ENCODE results near the gene PANX1. TPM values are rescaled to one million over a fixed set of nuclear protein-coding genes. Genes with fewer than 3 reads are reported as not detected.

The PANX1 gene
- total RNA-seq, 1 experiment from 2014 or later: 37.5 TPM

DNA sequence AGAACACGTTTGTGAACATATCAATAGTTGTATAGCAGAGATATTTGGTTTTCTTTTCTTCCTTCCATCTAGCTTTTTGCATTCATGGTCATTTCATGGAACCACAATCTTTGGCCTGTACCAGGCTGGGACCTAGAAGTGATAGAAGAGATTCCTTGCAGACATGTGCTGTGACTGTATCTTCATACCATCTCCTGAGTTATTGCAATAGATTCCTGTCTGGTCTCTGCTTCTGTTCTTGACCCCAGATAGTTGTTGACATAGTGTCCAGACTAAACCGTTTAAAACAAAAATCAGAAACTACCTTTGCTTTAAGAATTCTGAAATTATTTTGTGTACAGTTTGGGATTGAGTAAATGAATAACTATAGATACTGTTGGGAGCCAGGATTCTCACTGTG is 16.8 kb downstream of the PANX1 start:
- WGBS (ENCODE audit: extremely low coverage, insufficient read length, low lambda C conversion rate): no CpG with 5 or more reads among the region's 2 CpGs
- Histone ChIP-seq H3K56ac (ENCODE audit: insufficient read length, low read depth, low read length) (no peak overlapping the region), H4K8ac (replicated peaks; ENCODE audit: insufficient read length, low read depth, low read length) (no peak overlapping the region), H3K27ac (ENCODE audit: insufficient read length, low read depth, low read length) (no peak overlapping the region), H3K27me3 (ENCODE audit: insufficient read depth, low read length) (no peaks in the 10 kb centered on the region), H3K23ac (ENCODE audit: insufficient read length, low read depth, low read length) (no peak overlapping the region), H2BK12ac (ENCODE audit: insufficient read length, low read depth, low read length) (no peak overlapping the region), H3K79me2 (ENCODE audit: insufficient read depth, low read length) (peaks cover 60% of the 10 kb centered on the region), H3K4ac (ENCODE audit: low read depth, low read length) (no peak overlapping the region), H2AFZ (ENCODE audit: low read length) (no peak overlapping the region), H4K20me1 (ENCODE audit: control insufficient read depth, insufficient read depth, insufficient read length) (no peaks in the 10 kb centered on the region), H2BK120ac (ENCODE audit: low read depth, low read length, poor library complexity, severe bottlenecking) (no peak overlapping the region), H4K91ac (ENCODE audit: insufficient read length, low read depth, low read length) (no peak overlapping the region), H3K9me3 (ENCODE audit: control insufficient read depth, low read depth, low read length) (no peaks in the 10 kb centered on the region), H2BK20ac (ENCODE audit: low read depth, low read length, poor library complexity, severe bottlenecking) (no peak overlapping the region), H3K23me2 (ENCODE audit: insufficient read length, low read depth, low read length, poor library complexity, severe bottlenecking) (no peaks in the 10 kb centered on the region), H3T11ph (ENCODE audit: low read length) (no peak overlapping the region), H2BK5ac (ENCODE audit: insufficient read length, low read length) (no peak overlapping the region), H2AK5ac (ENCODE audit: insufficient read length, low read length) (no peak overlapping the region), H3K18ac (ENCODE audit: insufficient read length, low read depth, low read length) (no peak overlapping the region), H4K5ac (ENCODE audit: insufficient read length, low read depth, low read length) (no peak overlapping the region), H2BK15ac (ENCODE audit: low read depth, low read length) (no peak overlapping the region), H3K14ac (ENCODE audit: insufficient read depth, low read length) (no peak overlapping the region), H3K4me2 (ENCODE audit: insufficient read depth, insufficient read length, low read length) (no peak overlapping the region), H3K9ac (ENCODE audit: extremely low read depth, insufficient read length, low read length) (no peak overlapping the region), H3K4me1 (ENCODE audit: insufficient read depth, low read length) (peaks cover 12% of the 10 kb centered on the region; the same call in 1 of the 2 replicates), H3K79me1 (ENCODE audit: insufficient read depth, low read depth, low read length, poor library complexity, severe bottlenecking) (peaks cover 9% of the 10 kb centered on the region)
- Mint-ChIP-seq H3K4me3 (no peak overlapping the region), H3K27me3 (ENCODE audit: low read depth) (no peaks in the 10 kb centered on the region), H3K27ac (no peak overlapping the region), H3K36me3 (ENCODE audit: insufficient read depth in 1 of 3, low read depth in 3 of 3) (peaks cover 4 to 7% (median 4%) of the 10 kb centered on the region in 3 experiments; a peak in 5 of 7 replicates), H3K4me1 (peaks cover 70 to 77% of the 10 kb centered on the region in 2 experiments), H3K9me3 (no peaks in the 10 kb centered on the region)
- TF ChIP-seq, protein P1, sequence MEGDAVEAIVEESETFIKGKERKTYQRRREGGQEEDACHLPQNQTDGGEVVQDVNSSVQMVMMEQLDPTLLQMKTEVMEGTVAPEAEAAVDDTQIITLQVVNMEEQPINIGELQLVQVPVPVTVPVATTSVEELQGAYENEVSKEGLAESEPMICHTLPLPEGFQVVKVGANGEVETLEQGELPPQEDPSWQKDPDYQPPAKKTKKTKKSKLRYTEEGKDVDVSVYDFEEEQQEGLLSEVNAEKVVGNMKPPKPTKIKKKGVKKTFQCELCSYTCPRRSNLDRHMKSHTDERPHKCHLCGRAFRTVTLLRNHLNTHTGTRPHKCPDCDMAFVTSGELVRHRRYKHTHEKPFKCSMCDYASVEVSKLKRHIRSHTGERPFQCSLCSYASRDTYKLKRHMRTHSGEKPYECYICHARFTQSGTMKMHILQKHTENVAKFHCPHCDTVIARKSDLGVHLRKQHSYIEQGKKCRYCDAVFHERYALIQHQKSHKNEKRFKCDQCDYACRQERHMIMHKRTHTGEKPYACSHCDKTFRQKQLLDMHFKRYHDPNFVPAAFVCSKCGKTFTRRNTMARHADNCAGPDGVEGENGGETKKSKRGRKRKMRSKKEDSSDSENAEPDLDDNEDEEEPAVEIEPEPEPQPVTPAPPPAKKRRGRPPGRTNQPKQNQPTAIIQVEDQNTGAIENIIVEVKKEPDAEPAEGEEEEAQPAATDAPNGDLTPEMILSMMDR (conservative IDR thresholded peaks at IDR 0.05): no peak
- DNase-seq: no peak

Measured in H9 (cell line).